ENCODE measurements around the gene KLK10.

Gene KLK10, protein sequence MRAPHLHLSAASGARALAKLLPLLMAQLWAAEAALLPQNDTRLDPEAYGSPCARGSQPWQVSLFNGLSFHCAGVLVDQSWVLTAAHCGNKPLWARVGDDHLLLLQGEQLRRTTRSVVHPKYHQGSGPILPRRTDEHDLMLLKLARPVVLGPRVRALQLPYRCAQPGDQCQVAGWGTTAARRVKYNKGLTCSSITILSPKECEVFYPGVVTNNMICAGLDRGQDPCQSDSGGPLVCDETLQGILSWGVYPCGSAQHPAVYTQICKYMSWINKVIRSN

DNA sequence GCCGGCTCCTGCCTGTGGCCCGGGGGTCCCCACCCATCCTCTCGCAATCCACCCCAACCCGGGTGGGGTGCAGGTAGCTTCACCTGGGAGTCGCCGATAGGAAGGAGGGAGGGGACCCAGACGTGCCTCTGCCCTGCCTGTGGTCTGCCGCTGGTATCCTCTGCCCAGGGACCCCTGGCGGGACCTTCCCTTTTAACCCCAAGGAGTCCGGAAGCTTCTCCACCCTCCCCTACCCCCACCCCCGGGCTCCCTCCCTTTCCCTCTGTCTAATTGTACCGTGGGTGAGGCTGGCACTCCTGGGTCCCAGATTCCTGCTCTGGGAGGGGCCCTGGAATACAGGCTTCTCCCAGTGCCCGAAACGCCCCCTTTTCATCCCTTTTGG lies at the start of gene KLK10:
KLK10 (minus strand) TSS at position 166 of the 382 bp plus-strand sequence. CDS start 579 bp downstream, outside the sequence.
- in situ Hi-C loops (cut with HindIII; ENCODE audit: low sequenced_read_pairs), result no loop called here

DNA sequence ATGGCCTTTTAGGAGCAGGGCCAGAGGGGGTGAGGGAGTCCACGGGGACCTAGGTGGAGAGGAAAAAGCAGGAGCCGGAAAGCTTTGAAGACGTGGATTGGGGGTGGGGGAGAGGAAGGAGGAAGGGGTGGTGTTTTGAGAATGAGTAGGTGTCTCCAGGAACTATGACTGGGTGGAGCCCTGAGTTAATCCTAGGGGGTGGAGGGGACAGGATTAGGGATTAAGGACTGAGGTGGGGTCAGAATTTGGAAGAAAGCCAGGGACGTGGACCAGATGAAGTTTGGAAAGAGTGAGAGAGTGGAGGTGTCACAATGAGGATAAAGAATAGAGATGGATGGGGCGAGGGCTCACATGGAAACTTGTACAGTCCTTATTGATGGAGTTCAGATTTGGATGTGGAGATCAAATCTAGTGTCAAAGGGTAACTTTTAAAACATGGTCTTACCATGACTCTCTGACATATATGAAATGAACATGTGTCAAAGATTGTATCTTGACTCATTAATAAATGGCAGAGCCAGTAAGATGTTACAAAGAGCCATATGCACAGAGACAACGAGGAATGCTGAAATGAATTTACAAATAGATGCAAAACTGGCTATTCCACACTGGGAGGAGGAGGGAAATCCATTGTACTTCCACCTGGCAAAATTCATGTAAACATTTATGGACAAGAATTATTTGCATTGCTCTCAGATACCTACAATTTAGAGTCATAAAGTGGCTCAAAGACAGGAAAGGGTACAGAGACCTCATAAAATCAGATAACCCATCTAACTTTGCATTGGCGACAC lies 47.1 kb upstream of the KLK10 start:
- in situ Hi-C loops (cut with HindIII; ENCODE audit: low sequenced_read_pairs), result no loop called here

DNA sequence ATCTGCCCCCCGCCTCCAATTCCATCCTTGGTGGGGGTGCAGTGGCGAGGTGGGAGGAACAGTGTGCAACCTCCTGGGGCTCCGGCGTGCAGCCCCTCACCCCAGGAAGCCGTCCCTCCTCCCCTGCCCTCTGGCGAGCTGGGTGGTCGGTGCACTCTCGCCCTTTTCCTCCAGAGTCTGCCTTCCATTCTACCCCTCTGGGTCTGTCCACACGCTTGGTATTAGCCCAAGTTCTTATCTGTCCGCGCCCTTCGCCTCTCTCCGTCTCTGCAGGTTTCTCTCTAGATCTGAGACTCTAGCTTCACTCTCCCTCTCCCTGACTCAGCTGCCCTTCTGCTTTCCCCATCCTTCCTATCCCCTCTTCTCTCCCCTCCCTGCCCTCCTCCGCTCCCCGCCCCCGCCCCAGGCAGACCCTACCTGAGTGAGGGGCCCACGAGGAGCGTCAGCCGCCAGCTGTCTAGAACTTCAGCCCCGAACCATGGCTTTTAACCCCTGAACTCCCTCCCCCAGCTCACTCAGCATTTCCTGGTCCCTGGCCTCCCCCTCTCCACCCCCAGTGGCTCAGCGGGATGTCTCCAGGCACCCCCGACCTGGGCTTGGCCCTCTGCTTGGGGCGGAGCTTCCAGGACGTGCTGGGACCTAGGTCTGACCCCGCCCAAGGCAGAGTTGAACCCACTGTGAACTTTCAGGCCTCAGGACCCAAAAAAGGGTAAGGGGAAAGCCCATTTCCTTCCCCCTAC lies 45.9 kb upstream of the KLK10 start:
- in situ Hi-C loops (cut with HindIII; ENCODE audit: low sequenced_read_pairs), result no loop called here

DNA sequence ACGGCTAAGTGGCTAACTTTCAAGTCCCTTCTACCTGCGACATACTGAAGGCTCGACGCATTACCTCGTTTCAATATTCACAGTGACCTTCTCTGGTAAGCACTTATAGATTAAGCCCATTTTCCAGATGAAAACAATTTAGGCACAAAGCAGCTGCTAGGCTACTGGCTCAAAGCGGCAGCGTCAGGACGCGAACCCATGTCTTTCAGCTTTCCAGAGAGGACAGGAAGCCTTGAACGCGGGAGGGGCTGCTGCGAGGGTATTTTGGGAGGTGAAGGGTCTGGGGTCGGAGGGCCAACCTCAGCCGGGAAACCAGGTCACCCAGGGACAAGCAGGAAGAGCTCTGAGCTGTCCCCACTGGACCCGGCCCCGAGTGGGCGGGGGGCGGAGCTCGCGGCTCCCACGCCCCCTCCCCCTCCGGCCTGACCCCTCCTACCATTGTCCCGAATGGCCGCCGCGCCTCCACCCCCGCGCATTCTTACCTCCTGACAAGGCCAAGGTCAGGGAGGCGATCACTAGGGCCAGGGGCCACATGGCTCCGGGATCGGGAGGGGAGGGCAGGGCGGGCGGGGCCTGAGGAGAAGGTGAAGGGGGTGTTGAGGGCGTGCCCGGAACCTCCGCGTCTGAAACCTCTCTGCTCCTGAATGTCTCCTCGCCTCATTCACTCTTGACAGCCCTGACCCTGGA lies 45.2 kb upstream of the KLK10 start, which contains the start of gene KLK13:
KLK13 (minus strand) TSS at position 559 of the 687 bp plus-strand sequence; CDS start at position 534, 25 bp downstream.
- in situ Hi-C loops (cut with HindIII; ENCODE audit: low sequenced_read_pairs), result no loop called here

DNA sequence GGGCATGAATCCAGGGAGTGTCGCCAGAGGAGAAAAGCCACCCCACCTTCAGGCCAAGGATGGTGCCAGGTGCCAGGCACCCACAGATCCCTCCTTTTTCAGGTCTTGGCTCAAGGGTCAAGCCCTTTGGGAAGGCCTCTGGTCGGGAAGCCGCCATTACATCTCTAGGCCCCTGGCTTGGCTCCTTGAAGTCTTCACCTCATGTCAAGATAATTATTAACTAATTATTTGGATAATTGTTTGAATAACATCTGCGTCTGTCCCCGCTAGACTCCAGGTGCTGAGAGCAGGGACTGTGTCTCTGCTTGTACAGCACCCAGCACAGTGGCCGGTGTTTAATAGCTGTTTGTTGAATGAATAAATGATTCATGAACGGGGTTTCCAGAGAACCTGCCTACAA lies 44.2 kb upstream of the KLK10 start:
- in situ Hi-C loops (cut with HindIII; ENCODE audit: low sequenced_read_pairs), result no loop called here

DNA sequence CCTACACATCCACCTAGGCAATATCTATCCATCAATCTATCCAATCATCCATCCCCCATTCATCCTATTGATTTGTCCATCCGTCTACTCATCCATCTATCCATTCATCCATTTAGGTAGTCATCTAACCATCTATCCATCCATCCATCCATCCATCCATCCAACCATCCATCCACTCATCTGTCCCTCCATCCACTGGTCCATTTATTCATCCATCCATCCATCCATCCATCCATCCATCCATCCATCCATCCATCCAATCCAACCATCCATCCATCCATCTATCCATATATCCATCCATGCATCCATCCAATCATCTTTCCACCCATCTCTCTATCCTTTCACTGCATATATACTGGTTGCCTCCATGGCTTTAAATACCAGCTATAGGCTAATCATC lies 41.5 kb upstream of the KLK10 start:
- in situ Hi-C loops (cut with HindIII; ENCODE audit: low sequenced_read_pairs), result no loop called here

DNA sequence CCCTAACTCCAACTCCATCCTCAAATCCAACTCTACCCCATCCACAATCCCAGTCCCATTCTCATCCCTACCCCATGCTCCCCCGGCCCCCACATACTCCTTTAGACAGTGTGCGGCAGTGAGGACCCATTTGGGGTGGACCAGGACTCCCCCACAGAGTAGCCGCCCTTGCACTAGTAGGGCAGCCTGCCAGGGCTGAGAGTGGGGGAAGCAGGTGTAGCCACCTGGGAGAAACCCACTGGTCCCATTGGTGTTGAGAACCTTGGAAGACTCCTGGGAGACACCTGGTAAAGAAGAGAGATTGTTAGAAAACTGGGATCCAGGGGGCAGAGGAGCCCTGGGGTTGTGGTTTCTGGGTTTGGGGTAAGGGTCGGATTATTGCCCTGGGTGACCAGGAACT lies 40.8 kb upstream of the KLK10 start:
- in situ Hi-C loops (cut with HindIII; ENCODE audit: low sequenced_read_pairs), result no loop called here

DNA sequence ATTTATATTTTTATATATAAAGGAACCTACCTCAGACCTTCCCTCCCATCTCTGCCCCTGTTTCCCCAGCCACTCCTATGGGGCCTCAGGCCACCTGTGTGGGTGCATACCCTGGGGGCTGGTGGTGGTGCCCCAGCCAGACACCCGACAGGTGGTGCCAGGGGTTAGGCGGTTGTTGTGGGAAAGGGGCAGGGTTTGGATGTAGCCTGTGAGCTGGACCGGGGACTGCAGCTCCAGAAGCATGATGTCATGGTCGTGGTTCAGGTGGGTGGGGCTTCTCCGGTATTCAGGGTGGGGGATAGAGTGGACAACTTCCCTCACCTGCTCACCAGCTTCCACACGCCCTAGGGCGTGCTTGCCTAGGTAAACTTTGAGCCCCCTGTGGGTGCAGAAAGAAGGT lies 40.2 kb upstream of the KLK10 start:
- in situ Hi-C loops (cut with HindIII; ENCODE audit: low sequenced_read_pairs), result no loop called here

DNA sequence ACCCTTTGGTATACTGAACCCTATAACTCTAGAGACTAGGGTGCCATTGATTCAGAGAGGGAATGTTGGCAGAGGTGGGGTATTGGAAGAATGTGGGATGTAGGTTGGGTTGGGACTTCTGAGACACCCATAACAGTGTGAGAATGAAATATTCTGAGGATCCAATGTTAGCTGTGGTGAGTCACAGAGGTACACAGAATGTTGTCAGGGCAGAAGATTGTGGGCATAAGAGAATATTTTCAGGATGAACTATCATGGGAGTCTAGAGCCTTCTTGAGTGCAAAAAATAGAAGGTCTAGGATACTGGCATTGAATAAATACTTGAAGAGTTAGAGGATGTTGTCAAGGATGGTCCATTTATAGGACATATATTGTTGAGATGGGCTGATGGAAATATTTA lies 36.4 kb upstream of the KLK10 start:
- in situ Hi-C loops (cut with HindIII; ENCODE audit: low sequenced_read_pairs), result no loop called here

DNA sequence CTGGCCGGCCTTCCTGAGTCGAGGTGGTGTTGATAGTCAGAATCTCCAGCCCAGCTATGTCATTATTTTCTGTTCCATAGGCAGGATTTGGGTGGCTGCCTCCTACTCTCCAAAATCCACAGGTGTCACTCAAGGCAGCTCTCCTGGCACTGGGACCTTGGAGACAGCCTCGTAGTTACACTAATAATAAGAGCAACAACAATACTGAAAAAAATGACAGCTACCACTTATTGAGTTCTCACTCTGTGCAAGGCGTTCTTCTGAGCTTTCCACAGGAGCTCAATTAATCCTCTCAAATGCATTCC lies 27.5 kb upstream of the KLK10 start:
- in situ Hi-C loops (cut with HindIII; ENCODE audit: low sequenced_read_pairs), result no loop called here

DNA sequence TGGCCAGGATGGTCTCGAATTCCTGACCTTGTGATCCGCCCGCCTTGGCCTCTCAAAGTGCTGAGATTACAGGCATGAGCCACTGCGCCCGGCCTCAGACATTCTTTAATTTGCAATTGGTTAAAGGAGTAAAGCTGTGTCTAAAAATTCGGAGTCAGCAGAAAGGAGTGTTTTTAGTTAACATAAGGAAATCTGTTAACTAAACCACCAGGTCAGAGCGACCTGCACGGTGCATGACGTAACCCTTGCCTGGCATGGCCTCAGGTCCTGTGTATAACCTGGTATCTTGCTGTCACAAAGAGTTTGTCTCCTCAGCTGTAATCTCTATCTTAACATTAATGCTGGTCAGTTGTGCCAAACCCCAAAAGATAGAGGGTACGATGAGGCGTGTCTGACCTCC lies 24.8 kb upstream of the KLK10 start:
- in situ Hi-C loops (cut with HindIII; ENCODE audit: low sequenced_read_pairs), result no loop called here

DNA sequence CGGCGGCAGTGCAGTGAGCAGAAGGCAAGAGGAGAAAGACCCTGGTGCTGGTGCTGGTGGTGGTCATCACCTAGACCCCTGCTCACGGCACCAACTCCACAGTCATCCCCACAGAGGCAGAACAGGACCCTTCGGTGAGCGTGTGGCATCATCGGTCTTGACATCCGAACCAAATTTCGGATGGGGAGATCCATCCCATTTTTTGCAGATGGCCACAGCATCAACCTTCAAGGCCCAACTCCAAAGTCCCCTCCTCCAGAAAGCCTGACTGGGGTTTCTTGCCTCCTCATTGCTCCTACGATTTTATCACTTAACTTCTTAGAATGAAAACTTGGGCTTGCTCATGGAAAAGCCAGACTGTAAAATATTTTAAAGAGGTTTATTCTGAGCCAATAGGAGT lies 24.0 kb upstream of the KLK10 start:
- in situ Hi-C loops (cut with HindIII; ENCODE audit: low sequenced_read_pairs), result no loop called here

DNA sequence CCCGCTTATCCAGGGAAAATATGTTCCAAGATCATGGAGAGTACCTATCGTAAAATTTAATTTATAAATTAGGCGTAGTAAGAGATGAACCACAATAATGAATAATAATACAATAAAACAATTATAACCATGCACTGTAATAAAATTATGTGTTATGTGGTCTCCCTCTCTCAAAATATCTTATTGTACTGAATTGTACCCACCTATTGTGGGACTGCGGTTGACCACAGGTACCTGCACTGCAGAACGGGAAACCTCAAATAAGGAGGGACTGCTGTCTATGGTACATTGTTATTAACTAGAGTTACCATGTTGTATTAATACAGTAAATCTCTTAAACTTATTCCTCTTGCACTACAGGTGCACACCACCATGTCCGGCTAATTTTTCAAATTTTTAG lies 20.6 kb upstream of the KLK10 start:
- in situ Hi-C loops (cut with HindIII; ENCODE audit: low sequenced_read_pairs), result no loop called here

DNA sequence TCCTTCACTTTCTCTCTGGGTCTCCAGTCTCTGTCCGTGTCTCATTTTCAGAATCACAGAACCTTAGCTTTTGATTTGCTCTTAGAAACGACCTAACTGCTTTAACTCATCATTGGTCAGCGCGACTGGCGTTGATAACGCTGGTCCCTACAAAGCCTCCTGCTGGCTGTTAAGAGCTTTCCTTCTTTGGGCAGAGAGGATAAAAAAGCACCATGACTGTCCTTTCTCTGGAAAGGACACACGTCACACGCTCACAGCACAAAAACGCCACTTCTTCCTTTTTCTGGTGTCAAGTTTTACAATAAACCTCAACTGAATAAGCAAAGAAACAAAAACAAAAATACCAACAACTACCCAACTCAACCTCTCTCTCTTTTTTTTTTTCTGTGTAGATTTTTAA lies 17.0 kb upstream of the KLK10 start:
- in situ Hi-C loops (cut with HindIII; ENCODE audit: low sequenced_read_pairs), result no loop called here

DNA sequence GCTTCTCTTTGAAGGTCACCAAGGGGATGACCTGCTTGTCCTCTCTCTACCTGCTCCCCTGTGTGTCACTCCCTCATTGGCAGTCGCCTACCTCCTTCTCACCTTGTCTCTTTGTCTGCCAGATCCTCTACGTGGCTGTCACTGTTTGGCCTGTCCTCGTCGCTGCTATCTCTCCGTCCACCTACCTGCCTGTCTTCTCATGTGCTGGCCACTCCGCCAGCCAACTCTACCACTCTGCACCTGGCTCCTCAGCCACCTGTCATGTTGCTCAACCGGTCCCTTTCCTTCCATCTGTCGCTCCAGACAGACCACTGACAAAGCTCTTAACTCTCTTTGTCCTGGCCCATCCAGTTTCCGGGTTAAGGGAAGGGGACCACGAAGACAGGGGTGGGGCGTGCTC lies 15.2 kb upstream of the KLK10 start, which contains the start of gene KLK12:
KLK12 (minus strand) TSS at position 299 of the 400 bp plus-strand sequence. CDS start 381 bp downstream, outside the sequence.
- in situ Hi-C loops (cut with HindIII; ENCODE audit: low sequenced_read_pairs), result no loop called here

DNA sequence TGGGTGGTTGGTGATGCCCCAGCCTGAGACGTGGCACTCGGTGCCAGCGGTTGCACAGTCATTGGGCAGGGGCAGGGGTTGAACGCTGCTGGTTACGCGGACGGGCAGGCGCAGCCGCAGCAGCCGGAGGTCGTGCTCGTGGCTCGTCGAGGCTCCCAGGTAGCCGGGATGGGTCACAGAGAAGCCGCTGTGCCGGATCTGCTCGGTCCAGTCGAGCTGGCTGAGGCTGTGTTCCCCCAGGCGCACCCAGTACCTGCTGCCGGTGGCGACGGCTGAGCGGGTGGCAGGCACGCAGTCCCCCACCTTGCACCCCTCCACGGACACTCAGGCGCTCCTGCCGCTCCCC lies 12.3 kb upstream of the KLK10 start:
- in situ Hi-C loops (cut with HindIII; ENCODE audit: low sequenced_read_pairs), result no loop called here

DNA sequence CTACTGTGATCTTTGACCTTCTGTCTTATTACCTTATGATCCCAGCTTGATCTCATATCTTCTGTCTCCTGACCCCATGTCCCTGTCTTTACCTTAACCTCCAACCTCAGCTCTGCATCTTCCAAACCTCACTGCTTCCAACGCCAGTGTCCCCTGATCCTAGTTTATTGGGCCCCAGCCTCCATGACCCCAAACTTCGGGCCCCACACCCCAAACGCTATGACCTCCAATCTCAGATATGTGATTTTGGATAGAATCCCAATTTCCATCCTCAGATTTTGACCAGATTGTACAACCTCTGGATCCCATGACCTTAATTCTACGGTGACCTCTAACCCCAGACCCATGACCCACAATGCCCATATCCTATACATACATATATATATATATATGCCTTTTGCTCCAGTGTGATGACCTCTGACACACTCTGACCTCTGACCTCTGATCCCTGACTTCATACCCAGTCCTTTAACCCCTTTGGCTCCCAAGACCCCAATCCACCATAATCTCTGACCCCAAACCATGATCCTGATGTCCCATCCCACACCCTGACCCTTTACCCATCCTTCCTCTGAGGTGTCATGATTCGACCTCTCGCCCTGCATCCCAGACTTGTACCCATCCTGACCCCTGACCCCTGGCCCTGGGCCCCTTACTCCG lies 11.8 kb upstream of the KLK10 start:
- in situ Hi-C loops (cut with HindIII; ENCODE audit: low sequenced_read_pairs), result no loop called here

DNA sequence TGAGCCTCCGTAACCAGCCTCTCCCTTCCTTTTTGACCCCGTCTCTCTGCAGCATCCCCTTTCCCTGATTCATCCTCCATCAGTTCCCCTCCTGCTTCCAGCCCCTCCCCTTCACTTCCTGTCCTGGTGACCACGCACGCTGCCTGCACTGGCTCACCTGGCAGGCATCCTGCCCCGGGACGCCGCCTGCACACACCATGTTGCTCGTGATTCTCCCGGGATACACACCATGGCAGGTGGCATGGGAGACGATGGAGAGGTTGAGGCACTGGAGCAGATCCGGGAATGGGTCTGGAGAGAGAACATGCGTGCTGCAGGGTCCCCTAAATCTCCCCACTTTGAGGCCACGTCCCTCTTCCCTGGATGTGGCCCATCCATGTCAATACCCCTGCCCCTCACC lies 11.1 kb upstream of the KLK10 start:
- in situ Hi-C loops (cut with HindIII; ENCODE audit: low sequenced_read_pairs), result no loop called here

DNA sequence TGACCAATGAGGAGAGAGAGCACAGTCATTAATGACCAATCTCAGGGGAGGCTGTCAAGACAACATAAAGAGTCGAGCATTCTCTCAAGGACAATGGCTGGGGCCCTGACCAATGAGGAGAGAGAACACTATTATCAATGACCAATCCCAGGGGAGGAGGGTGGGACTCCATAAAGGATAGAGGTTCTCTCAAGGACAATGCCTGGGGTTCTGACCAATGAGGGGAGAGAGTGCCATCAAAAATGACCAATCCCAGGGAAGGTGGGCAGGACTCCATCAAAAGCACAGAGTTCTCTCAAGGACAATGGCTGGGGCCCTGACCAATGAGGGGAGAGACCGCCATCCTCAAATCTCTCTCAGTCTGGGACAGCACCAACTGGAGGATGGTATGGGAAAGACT lies 10.2 kb upstream of the KLK10 start:
- in situ Hi-C loops (cut with HindIII; ENCODE audit: low sequenced_read_pairs), result no loop called here

DNA sequence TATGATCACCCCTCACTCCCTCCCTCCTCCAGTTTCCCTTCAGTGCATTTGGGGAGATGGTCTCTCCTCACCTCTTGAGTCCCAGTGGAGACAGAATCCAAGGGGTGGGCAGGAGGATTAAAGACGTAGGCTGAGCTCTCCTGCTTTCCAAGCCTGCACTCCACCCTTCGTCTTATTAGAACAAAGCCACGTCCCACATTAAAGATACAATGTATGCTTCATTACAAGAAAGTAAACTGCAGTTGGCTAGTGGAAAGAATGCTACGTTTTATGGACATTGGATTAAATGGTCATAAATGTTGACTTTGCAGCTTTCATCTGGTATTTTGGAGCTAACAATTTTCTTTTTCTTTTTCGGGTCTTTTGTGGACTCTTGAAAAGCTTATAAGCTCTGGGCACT lies 8.4 kb upstream of the KLK10 start:
- in situ Hi-C loops (cut with HindIII; ENCODE audit: low sequenced_read_pairs), result no loop called here

All from DLD1 (cell line).